ENCODE data around the gene DEPDC5. TPM values are rescaled to one million over a fixed set of nuclear protein-coding genes. Genes with fewer than 3 reads are reported as not detected.

The DEPDC5 gene
- total RNA-seq, 1 donor from 2014 or later, result 37.1 TPM

GRCh38 chr22:31881200-31881599 lies 127.4 kb downstream of the DEPDC5 start:
- H3K4me1 Mint-ChIP-seq, result no peaks in the 10 kb centered on the region
- H3K27ac ChIP-seq, result no peak overlapping the region
- no peaks in the 10 kb centered on the region for H3K4me1 ChIP-seq
- no peaks in the 10 kb centered on the region for H4K20me1 ChIP-seq (ENCODE audit: low read depth)
- no peak overlapping the region for H3K9ac ChIP-seq
- H3K9me3 Mint-ChIP-seq, result no peaks in the 10 kb centered on the region
- no peak overlapping the region for H3K4me3 ChIP-seq
- H2AFZ ChIP-seq (replicated peaks), result no peak overlapping the region
- H3K27me3 ChIP-seq, result no peaks in the 10 kb centered on the region
- H3K79me2 ChIP-seq (ENCODE audit: low read depth), result no peaks in the 10 kb centered on the region
- H3K9me3 ChIP-seq (ENCODE audit: low read depth), result no peaks in the 10 kb centered on the region
- TF ChIP-seq CTCF (IDR thresholded peaks at IDR 0.05) (no peak), EZH2phosphoT487 (IDR thresholded peaks at IDR 0.05) (no peak), EZH2 (IDR thresholded peaks at IDR 0.05) (no peak)
- peaks cover 3% of the 10 kb centered on the region for H3K36me3 Mint-ChIP-seq
- H3F3A ChIP-seq (ENCODE audit: low read depth), result no peaks in the 10 kb centered on the region
- H3K36me3 ChIP-seq, result no peaks in the 10 kb centered on the region
- no peak overlapping the region for H3K27ac Mint-ChIP-seq
- H3K4me2 ChIP-seq, result no peak overlapping the region
- peaks cover 3% of the 10 kb centered on the region for H3K27me3 Mint-ChIP-seq (ENCODE audit: insufficient read depth, low read depth)
- H3K4me3 Mint-ChIP-seq, result no peak overlapping the region
- no peak for DNase-seq (ENCODE audit: low spot score)

GRCh38 chr22:31881865-31882264 lies 128.0 kb downstream of the DEPDC5 start:
- H2AFZ ChIP-seq (replicated peaks), result no peak overlapping the region
- no peaks in the 10 kb centered on the region for H3K79me2 ChIP-seq (ENCODE audit: low read depth)
- no peak overlapping the region for H3K4me3 ChIP-seq
- Mint-ChIP-seq H3K4me3 (no peak overlapping the region), H3K36me3 (peaks cover 4% of the 10 kb centered on the region), H3K27ac (no peak overlapping the region), H3K4me1 (no peaks in the 10 kb centered on the region), H3K27me3 (ENCODE audit: insufficient read depth, low read depth) (peaks cover 3% of the 10 kb centered on the region), H3K9me3 (no peaks in the 10 kb centered on the region)
- no peaks in the 10 kb centered on the region for H4K20me1 ChIP-seq (ENCODE audit: low read depth)
- no peaks in the 10 kb centered on the region for H3K36me3 ChIP-seq
- no peak overlapping the region for H3K4me2 ChIP-seq
- H3K27me3 ChIP-seq, result no peaks in the 10 kb centered on the region
- H3K27ac ChIP-seq, result no peak overlapping the region
- no peaks in the 10 kb centered on the region for H3K4me1 ChIP-seq
- no peak for TF ChIP-seq CTCF (IDR thresholded peaks at IDR 0.05)
- TF ChIP-seq EZH2phosphoT487 (IDR thresholded peaks at IDR 0.05), result no peak
- no peaks in the 10 kb centered on the region for H3K9me3 ChIP-seq (ENCODE audit: low read depth)
- H3K9ac ChIP-seq, result no peak overlapping the region
- no peak for DNase-seq (ENCODE audit: low spot score)
- H3F3A ChIP-seq (ENCODE audit: low read depth), result no peaks in the 10 kb centered on the region

- Histone ChIP-seq H3F3A (ENCODE audit: low read depth) (no peaks in the 10 kb centered on the region), H3K9me3 (ENCODE audit: low read depth) (no peaks in the 10 kb centered on the region), H3K4me1 (no peaks in the 10 kb centered on the region), H3K27ac (no peak overlapping the region), H3K79me2 (ENCODE audit: low read depth) (no peaks in the 10 kb centered on the region), H4K20me1 (ENCODE audit: low read depth) (no peaks in the 10 kb centered on the region), H3K4me2 (no peak overlapping the region), H3K9ac (no peak overlapping the region), H3K4me3 (no peak overlapping the region), H2AFZ (replicated peaks) (no peak overlapping the region), H3K36me3 (no peaks in the 10 kb centered on the region), H3K27me3 (no peaks in the 10 kb centered on the region)
- peaks cover 6% of the 10 kb centered on the region for H3K4me1 Mint-ChIP-seq
- DNase-seq (ENCODE audit: low spot score), result no peak
- no peaks in the 10 kb centered on the region for H3K9me3 Mint-ChIP-seq
- no peak overlapping the region for H3K27ac Mint-ChIP-seq
- H3K4me3 Mint-ChIP-seq, result no peak overlapping the region
- peaks cover 3% of the 10 kb centered on the region for H3K27me3 Mint-ChIP-seq (ENCODE audit: insufficient read depth, low read depth)
- peaks cover 10% of the 10 kb centered on the region for H3K36me3 Mint-ChIP-seq
- no peak for TF ChIP-seq CTCF (IDR thresholded peaks at IDR 0.05)
- TF ChIP-seq EZH2 (IDR thresholded peaks at IDR 0.05), result no peak
- no peak for TF ChIP-seq EZH2phosphoT487 (IDR thresholded peaks at IDR 0.05)
Observed at GRCh38 chr22:31882971-31883370, 129.2 kb downstream of the DEPDC5 start.

Measured in neural progenitor cell (in vitro differentiated cells).